ENCODE measurements around the gene MSI2.

The MSI2 gene

DNA sequence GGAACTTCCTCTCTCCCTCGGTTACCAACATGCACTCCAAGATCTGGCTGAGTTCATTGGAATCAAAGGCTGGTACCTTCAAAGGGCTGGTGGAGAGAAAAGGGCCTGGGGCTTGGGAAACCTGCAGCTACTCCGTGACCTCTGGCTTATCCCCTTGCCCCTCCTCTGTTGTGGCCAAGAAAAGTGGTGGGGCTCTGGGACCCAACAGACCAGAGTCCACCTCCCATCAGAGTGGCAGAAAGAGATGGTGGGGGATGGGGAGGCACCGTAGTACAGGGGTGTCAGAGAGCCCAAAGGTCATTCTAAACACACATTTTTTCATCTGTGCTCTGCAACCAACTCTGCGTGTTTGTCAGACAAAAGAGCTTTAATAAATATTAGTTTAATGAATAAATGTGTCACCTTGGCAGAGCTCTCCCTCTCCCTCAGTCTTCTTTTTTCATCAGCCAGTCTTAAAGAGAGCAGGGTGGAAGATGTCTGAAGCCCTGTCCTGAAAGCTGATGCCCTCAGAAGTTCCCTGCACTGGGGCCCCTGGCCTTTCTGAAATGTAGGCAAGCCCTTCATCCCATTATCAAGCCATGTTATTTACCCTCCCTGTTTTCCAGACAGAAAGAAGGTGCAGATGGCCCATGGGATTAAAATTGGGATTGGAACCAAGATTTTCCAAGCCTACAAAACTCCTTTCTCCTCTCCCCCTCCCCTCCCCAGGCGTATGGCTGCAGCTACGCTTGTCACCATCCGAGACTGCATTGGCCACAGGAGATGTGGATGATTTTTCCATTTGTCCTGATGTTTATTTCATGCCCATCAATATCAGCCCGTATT lies 261.5 kb downstream of the MSI2 start:
- Histone ChIP-seq H3K79me1 (ENCODE audit: low read depth, low read length) (no peaks in the 10 kb centered on the region), H3K9me3 (replicated peaks in 1 of 2; ENCODE audit: control insufficient read depth in 2 of 2, insufficient read depth in 1 of 2, low read depth in 1 of 2, low read length in 2 of 2) (peaks cover 0 to 15% of the 10 kb centered on the region in 2 donors), H3K36me3 (replicated peaks in 1 of 2; ENCODE audit: control insufficient read depth in 2 of 2, insufficient read depth in 2 of 2, low read length in 2 of 2) (no peaks in the 10 kb centered on the region), H2BK12ac (ENCODE audit: low read length) (no peak overlapping the region), H4K91ac (ENCODE audit: low read depth, low read length, poor library complexity) (no peak overlapping the region), H3K4me3 (ENCODE audit: low read length in 2 of 2) (no peak overlapping the region), H3K14ac (ENCODE audit: low read length) (no peak overlapping the region), H2BK120ac (ENCODE audit: low read depth, low read length) (no peak overlapping the region), H3K4ac (ENCODE audit: low read length) (no peak overlapping the region), H2AK5ac (ENCODE audit: low read depth, low read length) (no peak overlapping the region), H2BK15ac (ENCODE audit: low read length) (no peak overlapping the region), H3K4me2 (ENCODE audit: insufficient read depth, low read length, poor library complexity, severe bottlenecking) (peak overlapping the region; percentile 28), H4K8ac (ENCODE audit: low read depth, low read length) (no peak overlapping the region), H2BK5ac (ENCODE audit: low read length) (no peak overlapping the region), H3K4me1 (ENCODE audit: control insufficient read depth in 2 of 2, insufficient read depth in 1 of 2, low read depth in 1 of 2, low read length in 2 of 2) (peaks cover 33 to 35% of the 10 kb centered on the region in 2 donors), H3K18ac (ENCODE audit: low read length) (peak overlapping the region; percentile 5), H3K27ac (replicated peaks; ENCODE audit: low read length) (no peak overlapping the region), H3K9ac (ENCODE audit: low read depth, low read length, poor library complexity) (no peak overlapping the region), H2AFZ (ENCODE audit: low read length) (no peak overlapping the region), H3K27me3 (ENCODE audit: control insufficient read depth in 3 of 3, insufficient read depth in 3 of 3, low read depth in 1 of 3, low read length in 3 of 3) (no peaks in the 10 kb centered on the region), H3K23ac (ENCODE audit: low read depth, low read length, poor library complexity) (no peak overlapping the region)
- WGBS, 2 donors (ENCODE audit: extremely low coverage in 2 of 2, insufficient read length in 2 of 2, insufficient replicate concordance in 1 of 2): no CpG with 5 or more reads among the region's 8 CpGs
- no peak for DNase-seq (ENCODE audit: low spot score)

DNA sequence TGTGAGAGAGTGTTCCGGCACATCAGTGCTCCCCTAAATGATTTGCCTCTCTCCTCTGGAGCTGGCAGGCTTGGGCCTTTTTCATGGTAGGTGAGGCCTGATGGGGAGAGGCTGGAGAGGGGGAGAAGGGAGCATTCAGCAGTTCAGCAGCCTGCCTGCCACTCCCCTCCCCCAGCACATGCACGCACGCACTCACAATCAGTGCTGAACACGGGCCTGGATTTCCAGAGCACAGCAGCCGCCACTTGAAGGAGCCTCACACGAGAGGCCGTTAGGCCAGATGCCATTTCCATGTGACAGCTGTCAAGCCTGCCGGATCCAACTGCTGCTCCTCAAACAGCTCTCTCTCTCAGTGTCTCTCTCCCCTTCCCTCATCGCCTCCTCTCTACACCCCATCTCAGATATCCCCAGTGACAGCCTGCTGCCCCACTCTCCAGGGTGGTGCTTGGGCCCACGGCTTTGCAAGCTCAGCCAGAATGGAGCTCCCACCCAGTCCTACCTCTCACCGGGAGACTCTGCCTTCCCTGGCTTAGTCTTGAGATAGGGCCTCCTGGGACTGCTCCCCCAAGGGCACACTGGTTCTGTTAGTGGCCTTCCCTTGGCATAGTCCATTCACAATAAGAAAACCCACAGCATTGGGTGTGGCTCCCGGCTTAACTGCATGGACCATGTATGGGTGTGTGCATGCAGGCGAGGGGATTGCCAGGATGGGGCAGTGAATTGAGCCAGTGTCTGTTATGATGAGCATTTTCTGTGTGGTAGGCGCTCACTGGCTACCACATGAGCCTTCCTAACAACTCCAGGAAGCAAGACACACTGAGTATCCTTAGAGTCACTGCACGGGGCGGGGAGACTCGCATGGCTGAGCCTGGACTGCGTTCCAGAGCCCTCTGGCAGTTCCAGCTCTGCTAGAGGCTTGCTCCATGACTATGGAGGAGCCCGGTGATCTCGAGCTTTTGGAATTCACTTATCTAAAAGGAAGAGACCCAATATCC lies 262.6 kb downstream of the MSI2 start:
- Histone ChIP-seq H3K4me3 (ENCODE audit: low read length in 2 of 2) (no peak overlapping the region), H3K79me1 (ENCODE audit: low read depth, low read length) (no peaks in the 10 kb centered on the region), H2AK5ac (ENCODE audit: low read depth, low read length) (peak overlapping the region; percentile 64), H3K9me3 (replicated peaks in 1 of 2; ENCODE audit: control insufficient read depth in 2 of 2, insufficient read depth in 1 of 2, low read depth in 1 of 2, low read length in 2 of 2) (peaks cover 0 to 15% of the 10 kb centered on the region in 2 donors), H2BK12ac (ENCODE audit: low read length) (no peak overlapping the region), H3K4ac (ENCODE audit: low read length) (no peak overlapping the region), H4K91ac (ENCODE audit: low read depth, low read length, poor library complexity) (no peak overlapping the region), H2BK15ac (ENCODE audit: low read length) (peak overlapping the region; percentile 22), H2AFZ (ENCODE audit: low read length) (no peak overlapping the region), H4K8ac (ENCODE audit: low read depth, low read length) (no peak overlapping the region), H3K4me1 (ENCODE audit: control insufficient read depth in 2 of 2, insufficient read depth in 1 of 2, low read depth in 1 of 2, low read length in 2 of 2) (peaks cover 30 to 33% of the 10 kb centered on the region in 2 donors), H3K14ac (ENCODE audit: low read length) (no peak overlapping the region), H2BK120ac (ENCODE audit: low read depth, low read length) (no peak overlapping the region), H3K4me2 (ENCODE audit: insufficient read depth, low read length, poor library complexity, severe bottlenecking) (no peak overlapping the region), H3K9ac (ENCODE audit: low read depth, low read length, poor library complexity) (peak overlapping the region; percentile 34), H3K23ac (ENCODE audit: low read depth, low read length, poor library complexity) (no peak overlapping the region), H3K27ac (replicated peaks; ENCODE audit: low read length) (peak overlapping the region; percentile 15), H3K18ac (ENCODE audit: low read length) (peak overlapping the region; percentile 63), H2BK5ac (ENCODE audit: low read length) (no peak overlapping the region), H3K36me3 (replicated peaks in 1 of 2; ENCODE audit: control insufficient read depth in 2 of 2, insufficient read depth in 2 of 2, low read length in 2 of 2) (no peaks in the 10 kb centered on the region), H3K27me3 (ENCODE audit: control insufficient read depth in 3 of 3, insufficient read depth in 3 of 3, low read depth in 1 of 3, low read length in 3 of 3) (no peaks in the 10 kb centered on the region)
- no peak for DNase-seq (ENCODE audit: low spot score)
- WGBS, 2 donors (ENCODE audit: extremely low coverage in 2 of 2, insufficient read length in 2 of 2, insufficient replicate concordance in 1 of 2): no CpG with 5 or more reads among the region's 20 CpGs

DNA sequence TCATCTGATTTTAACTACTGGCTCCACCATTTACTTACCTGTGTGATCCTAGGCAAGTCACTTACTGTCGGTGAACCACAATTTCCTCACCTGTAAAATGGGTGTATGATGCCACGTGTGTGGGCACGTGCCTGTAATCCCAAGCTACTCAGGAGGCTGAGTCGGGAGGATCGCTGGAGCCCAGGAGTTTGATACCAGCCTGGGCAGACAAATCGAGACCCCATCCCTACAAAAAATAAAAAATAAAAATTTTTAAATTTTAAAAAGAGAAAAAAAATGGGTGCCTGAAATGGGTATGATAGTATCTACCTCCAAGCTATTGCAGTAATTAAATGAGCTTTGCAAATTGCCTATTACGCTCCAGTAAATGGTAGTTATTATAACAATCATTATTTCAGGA lies 263.5 kb downstream of the MSI2 start:
- no CpG with 5 or more reads among the region's 7 CpGs for WGBS, 2 donors (ENCODE audit: extremely low coverage in 2 of 2, insufficient read length in 2 of 2, insufficient replicate concordance in 1 of 2)
- H2BK12ac ChIP-seq (ENCODE audit: low read length): no peak overlapping the region
- no peak overlapping the region for H2AK5ac ChIP-seq (ENCODE audit: low read depth, low read length)
- no peak overlapping the region for H2BK5ac ChIP-seq (ENCODE audit: low read length)
- no peak overlapping the region for H3K27ac ChIP-seq (replicated peaks; ENCODE audit: low read length)
- H3K4ac ChIP-seq (ENCODE audit: low read length): no peak overlapping the region
- no peak overlapping the region for H3K23ac ChIP-seq (ENCODE audit: low read depth, low read length, poor library complexity)
- peaks cover 0 to 15% of the 10 kb centered on the region in 2 donors for H3K9me3 ChIP-seq (replicated peaks in 1 of 2; ENCODE audit: control insufficient read depth in 2 of 2, insufficient read depth in 1 of 2, low read depth in 1 of 2, low read length in 2 of 2)
- H3K4me3 ChIP-seq (ENCODE audit: low read length in 2 of 2): no peak overlapping the region
- H4K91ac ChIP-seq (ENCODE audit: low read depth, low read length, poor library complexity): no peak overlapping the region
- H3K27me3 ChIP-seq (ENCODE audit: control insufficient read depth in 3 of 3, insufficient read depth in 3 of 3, low read depth in 1 of 3, low read length in 3 of 3): no peaks in the 10 kb centered on the region
- H2BK15ac ChIP-seq (ENCODE audit: low read length): no peak overlapping the region
- DNase-seq (ENCODE audit: low spot score): no peak
- H3K14ac ChIP-seq (ENCODE audit: low read length): no peak overlapping the region
- no peaks in the 10 kb centered on the region for H3K79me1 ChIP-seq (ENCODE audit: low read depth, low read length)
- no peak overlapping the region for H2AFZ ChIP-seq (ENCODE audit: low read length)
- H3K18ac ChIP-seq (ENCODE audit: low read length): no peak overlapping the region
- no peaks in the 10 kb centered on the region for H3K36me3 ChIP-seq (replicated peaks in 1 of 2; ENCODE audit: control insufficient read depth in 2 of 2, insufficient read depth in 2 of 2, low read length in 2 of 2)
- H4K8ac ChIP-seq (ENCODE audit: low read depth, low read length): no peak overlapping the region
- H3K4me1 ChIP-seq (ENCODE audit: control insufficient read depth in 2 of 2, insufficient read depth in 1 of 2, low read depth in 1 of 2, low read length in 2 of 2): peaks cover 36 to 39% of the 10 kb centered on the region in 2 donors
- no peak overlapping the region for H2BK120ac ChIP-seq (ENCODE audit: low read depth, low read length)
- no peak overlapping the region for H3K9ac ChIP-seq (ENCODE audit: low read depth, low read length, poor library complexity)
- H3K4me2 ChIP-seq (ENCODE audit: insufficient read depth, low read length, poor library complexity, severe bottlenecking): no peak overlapping the region

DNA sequence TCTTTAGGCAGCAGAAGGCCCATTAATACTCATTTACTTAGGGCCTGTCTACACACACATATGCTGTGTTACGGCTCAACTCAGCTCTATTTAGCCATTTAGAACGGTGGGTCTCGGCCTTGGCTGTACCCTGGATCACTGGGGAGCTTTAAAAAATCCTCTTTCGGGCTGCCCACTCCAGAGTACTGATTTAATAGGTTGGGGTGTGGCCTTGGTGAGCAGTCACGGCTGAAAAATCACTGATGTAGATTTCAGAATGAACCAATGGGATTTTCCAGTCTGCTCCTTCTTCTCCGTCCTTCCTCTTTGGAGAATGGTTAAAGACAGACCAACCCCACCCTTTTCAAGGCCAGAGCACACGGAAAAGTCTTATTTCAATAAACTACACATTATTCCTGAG lies 265.3 kb downstream of the MSI2 start:
- H3K9ac ChIP-seq (ENCODE audit: low read depth, low read length, poor library complexity): no peak overlapping the region
- no peak overlapping the region for H3K18ac ChIP-seq (ENCODE audit: low read length)
- H2BK5ac ChIP-seq (ENCODE audit: low read length): no peak overlapping the region
- no peak overlapping the region for H4K8ac ChIP-seq (ENCODE audit: low read depth, low read length)
- H2BK12ac ChIP-seq (ENCODE audit: low read length): no peak overlapping the region
- DNase-seq (ENCODE audit: low spot score): no peak
- H3K4me3 ChIP-seq (ENCODE audit: low read length in 2 of 2): no peak overlapping the region
- no peak overlapping the region for H2AK5ac ChIP-seq (ENCODE audit: low read depth, low read length)
- no peaks in the 10 kb centered on the region for H3K27me3 ChIP-seq (ENCODE audit: control insufficient read depth in 3 of 3, insufficient read depth in 3 of 3, low read depth in 1 of 3, low read length in 3 of 3)
- H3K79me1 ChIP-seq (ENCODE audit: low read depth, low read length): no peaks in the 10 kb centered on the region
- no peak overlapping the region for H3K14ac ChIP-seq (ENCODE audit: low read length)
- H3K36me3 ChIP-seq (replicated peaks in 1 of 2; ENCODE audit: control insufficient read depth in 2 of 2, insufficient read depth in 2 of 2, low read length in 2 of 2): no peaks in the 10 kb centered on the region
- H2BK120ac ChIP-seq (ENCODE audit: low read depth, low read length): no peak overlapping the region
- no peak overlapping the region for H3K4ac ChIP-seq (ENCODE audit: low read length)
- H4K91ac ChIP-seq (ENCODE audit: low read depth, low read length, poor library complexity): no peak overlapping the region
- H3K23ac ChIP-seq (ENCODE audit: low read depth, low read length, poor library complexity): no peak overlapping the region
- peaks cover 0 to 6% of the 10 kb centered on the region in 2 donors for H3K9me3 ChIP-seq (replicated peaks in 1 of 2; ENCODE audit: control insufficient read depth in 2 of 2, insufficient read depth in 1 of 2, low read depth in 1 of 2, low read length in 2 of 2)
- H3K4me2 ChIP-seq (ENCODE audit: insufficient read depth, low read length, poor library complexity, severe bottlenecking): no peak overlapping the region
- no CpG with 5 or more reads among the region's 7 CpGs for WGBS, 2 donors (ENCODE audit: extremely low coverage in 2 of 2, insufficient read length in 2 of 2, insufficient replicate concordance in 1 of 2)
- H3K27ac ChIP-seq (replicated peaks; ENCODE audit: low read length): no peak overlapping the region
- peaks cover 42 to 51% of the 10 kb centered on the region in 2 donors for H3K4me1 ChIP-seq (ENCODE audit: control insufficient read depth in 2 of 2, insufficient read depth in 1 of 2, low read depth in 1 of 2, low read length in 2 of 2)
- H2AFZ ChIP-seq (ENCODE audit: low read length): no peak overlapping the region
- no peak overlapping the region for H2BK15ac ChIP-seq (ENCODE audit: low read length)

All from neuronal stem cell (in vitro differentiated cells).